HepG2 (cell line): ENCODE data around the gene KIF6. TPM values are rescaled to one million over a fixed set of nuclear protein-coding genes. Genes with fewer than 3 reads are reported as not detected.

ENCODE experiments used
- ATAC-seq: fragments of 200-7000 bp; cut with Tn5 transposase; 3 replicates; pipeline ENCODE4 v1.9.1; 2020; ENCODE audit warnings: mild to moderate bottlenecking, moderate library complexity
- BruUV-seq: library from RNA; stranded (reverse); fragments of 400-500 nt; replicated peaks from 2 replicates; lab custom pipeline; 2021; lab: Mats Ljungman, UMichigan
- CTCF ChIA-PET: fragments of 300-600 bp; formaldehyde crosslinking; extraction: SDS; loops from one replicate; lab custom pipeline; 2021; ENCODE audit warnings: low total read pairs, inconsistent platforms, low intra/inter-chr PET ratio; lab: Yijun Ruan, JAX
- POLR2A ChIA-PET: fragments of 350-600 bp; sonication (Branson Sonifier 250); formaldehyde crosslinking; loops from one replicate; lab custom pipeline; 2020; ENCODE audit warnings: antibody characterized with exemption, inconsistent platforms; lab: Yijun Ruan, JAX
- DNase-seq: peaks from one replicate; pipeline ENCODE4 v3.0.0-alpha.2; 2015; ENCODE audit warnings: low spot score
- FAIRE-seq: peaks from 3 replicates; lab custom pipeline; 2011; peaks lifted over from hg19 to GRCh38; lab: Jason Lieb, UNC
- H2AFZ ChIP-seq: one replicate; pipeline ENCODE4 v1.6.1; 2011; ENCODE audit warnings: low read length, inconsistent platforms
- H3K27ac ChIP-seq: fragments of 300-600 bp; 3 replicates; pipeline ENCODE4 v1.8.0; 2011; ENCODE audit warnings: mixed run types, mild to moderate bottlenecking, mixed read lengths, low read length, inconsistent platforms; ENCODE audit not compliant: insufficient read depth; ENCODE audit errors: extremely low read length
- H3K27me3 ChIP-seq, 2 experiments: fragments of 200-600 bp in 1 of 2; 2 replicates in 1 of 2; 3 replicates in 1 of 2; pipeline versions ENCODE4 v1.6.0 to v1.8.0; 2011; ENCODE audit warnings: low read length in 2 of 2, mild to moderate bottlenecking in 2 of 2, moderate library complexity in 2 of 2, inconsistent platforms in 1 of 2; ENCODE audit not compliant: insufficient read depth in 2 of 2, control insufficient read depth in 1 of 2
- H3K36me3 ChIP-seq, 2 experiments: fragments of 200-600 bp in 1 of 2; replicated peaks in 1 of 2; 2 replicates in 1 of 2; 3 replicates in 1 of 2; pipeline versions ENCODE4 v1.5.1 to v1.8.0; 2011; ENCODE audit warnings: low read length in 2 of 2, inconsistent platforms in 1 of 2; ENCODE audit not compliant: insufficient read depth in 2 of 2, control insufficient read depth in 1 of 2
- H3K4me1 ChIP-seq: 2 replicates; pipeline ENCODE4 v1.5.1; 2012; ENCODE audit warnings: low read length, inconsistent platforms; ENCODE audit not compliant: insufficient read depth
- H3K4me2 ChIP-seq: 2 replicates; pipeline ENCODE4 v1.6.0; 2011; ENCODE audit warnings: low read depth, low read length, inconsistent platforms
- H3K4me3 ChIP-seq, 3 experiments: fragments of 200-600 bp in 1 of 3; sonication (generic), shearing (Covaris generic) in 1 of 3; replicated peaks in 1 of 3; 2 replicates each; pipeline ENCODE4 v1.5.1; 2011 to 2016; ENCODE audit warnings: low read length in 3 of 3, inconsistent platforms in 2 of 3, low read depth in 2 of 3, mild to moderate bottlenecking in 2 of 3, control low read depth in 1 of 3, mixed read lengths in 1 of 3; ENCODE audit not compliant: insufficient read depth in 1 of 3
- H3K79me2 ChIP-seq: one replicate; pipeline ENCODE4 v1.6.1; 2011; ENCODE audit warnings: low read length, inconsistent platforms; ENCODE audit not compliant: insufficient read depth
- H3K9ac ChIP-seq: 2 replicates; pipeline ENCODE4 v1.6.0; 2011; ENCODE audit warnings: mild to moderate bottlenecking, low read depth, low read length, inconsistent platforms; ENCODE audit not compliant: insufficient read depth
- H3K9me3 ChIP-seq: 2 replicates; pipeline ENCODE4 v1.5.1; 2012; ENCODE audit warnings: mild to moderate bottlenecking, low read length
- H4K20me1 ChIP-seq: 2 replicates; pipeline ENCODE4 v1.6.0; 2011; ENCODE audit warnings: inconsistent platforms, mild to moderate bottlenecking, low read length, moderate library complexity; ENCODE audit not compliant: insufficient read depth
- CBX1 ChIP-seq: IDR thresholded peaks from one replicate; pipeline ENCODE4 v1.6.1; 2016; ENCODE audit warnings: antibody characterized with exemption, low read depth
- FOSL2 ChIP-seq: sonication (generic); formaldehyde crosslinking; IDR thresholded peaks from 2 replicates; pipeline ENCODE4 v1.4.0; 2020; ENCODE audit warnings: missing genetic modification reagents
- FOXK1 ChIP-seq: sonication (generic); formaldehyde crosslinking; IDR thresholded peaks from 2 replicates; pipeline ENCODE4 v1.4.0; 2020; ENCODE audit warnings: low read depth, missing genetic modification reagents, borderline replicate concordance
- IRF9 ChIP-seq: sonication (generic); formaldehyde crosslinking; IDR thresholded peaks from 2 replicates; pipeline ENCODE4 v1.8.0; 2022; ENCODE audit warnings: missing genetic modification reagents, mild to moderate bottlenecking, borderline replicate concordance
- NCOA5 ChIP-seq: sonication (generic); formaldehyde crosslinking; IDR thresholded peaks from 2 replicates; pipeline ENCODE4 v1.4.0; 2020; ENCODE audit warnings: missing genetic modification reagents
- ZBTB40 ChIP-seq, 2 experiments: fragments of 450-650 bp in 1 of 2; sonication (generic) in 1 of 2; formaldehyde crosslinking in 1 of 2; IDR thresholded peaks; 2 replicates each; pipeline versions ENCODE4 v1.6.1 to v1.8.0; 2016 to 2022; ENCODE audit warnings: antibody characterized with exemption in 1 of 2, mild to moderate bottlenecking in 1 of 2, missing genetic modification reagents in 1 of 2
- ZBTB7A ChIP-seq: sonication (generic); formaldehyde crosslinking; IDR thresholded peaks from 2 replicates; pipeline ENCODE4 v1.8.0; 2022; ENCODE audit warnings: mild to moderate bottlenecking, missing genetic modification reagents
- ZNF124 ChIP-seq: sonication (generic); formaldehyde crosslinking; IDR thresholded peaks from 2 replicates; pipeline ENCODE4 v1.4.0; 2020; ENCODE audit warnings: missing genetic modification reagents
- ZNF569 ChIP-seq: sonication (generic); formaldehyde crosslinking; IDR thresholded peaks from 2 replicates; pipeline ENCODE4 v1.5.0; 2020; ENCODE audit warnings: mild to moderate bottlenecking, missing genetic modification reagents, moderate library complexity, borderline replicate concordance
- ZNF720 ChIP-seq: sonication (generic); formaldehyde crosslinking; IDR thresholded peaks from 2 replicates; pipeline ENCODE4 v1.4.0; 2020; ENCODE audit warnings: missing genetic modification reagents
- ZSCAN29 ChIP-seq: sonication (generic); formaldehyde crosslinking; conservative IDR thresholded peaks from 2 replicates; pipeline ENCODE4 v1.4.0; 2020; ENCODE audit warnings: mild to moderate bottlenecking, missing genetic modification reagents
- ZXDC ChIP-seq: sonication (generic); formaldehyde crosslinking; IDR thresholded peaks from 2 replicates; pipeline ENCODE4 v1.5.0; 2020; ENCODE audit warnings: mild to moderate bottlenecking, missing genetic modification reagents
- WGBS: methylation state at CpG from one replicate; pipeline ENCODE4 v1.1.6; 2017; ENCODE audit warnings: low lambda C conversion rate; 5-methylcytosine and 5-hydroxymethylcytosine counted together
- in situ Hi-C: cut with HindIII; loops from 2 replicates; pipeline ENCODE4 v1.10.0; 2017; ENCODE audit warnings: low pct_unique_long_range_greater_than_20kb; ENCODE audit not compliant: extremely low pct_ligation_motif_present
- intact Hi-C: fragments of 100-400 bp; cut with micrococcal nuclease; formaldehyde crosslinking; loops from one replicate; pipeline ENCODE4 v1.10.0; 2022; ENCODE audit not compliant: unreplicated experiment
- polyA plus RNA-seq, 8 experiments: library from polyadenylated mRNA; depleted of rRNA in 3 of 8; stranded (reverse) in 7 of 8; unstranded in 1 of 8; fragments of >200 nt; fragmentation: Illumina TruSeq in 4 of 8; extraction: Trizol in 4 of 8; gene quantifications; 2 replicates each; pipeline versions ENCODE4 v1.2.1 to v1.2.3, GENCODE V29; 2011 to 2016; ENCODE audit warnings: low read depth in 4 of 8, missing spikeins in 1 of 8, mixed read lengths in 1 of 8; ENCODE audit not compliant: insufficient read depth in 1 of 8
- total RNA-seq, 5 experiments: library from RNA; depleted of rRNA; stranded (reverse); fragments of >200 nt; fragmentation: Illumina TruSeq; extraction: Trizol; gene quantifications; 2 replicates each; pipeline ENCODE4 v1.2.3, GENCODE V29; 2016; ENCODE audit warnings: low read depth in 1 of 5

Gene KIF6
- total and polyA plus RNA-seq, 2 of the 13 experiments (the other 11 are each of a cell fraction or from before 2014, with no cell fraction given): 0.04 to 0.27 TPM

GRCh38 chr6:39520411-39520810 lies 204.8 kb downstream of the KIF6 start:
- ATAC-seq (no peak), FAIRE-seq (no peak), DNase-seq (no peak)
- no peaks in the 10 kb centered on the region; the same call in 1 of the 2 replicates for H4K20me1 ChIP-seq
- no peaks in the 10 kb centered on the region for H3K36me3 ChIP-seq
- in situ Hi-C loops: no loop called here
- H3K79me2 ChIP-seq: no peaks in the 10 kb centered on the region
- no peak overlapping the region for H3K9ac ChIP-seq
- WGBS: 23% methylated on average over 5 of the region's 5 CpGs
- no peak overlapping the region for H2AFZ ChIP-seq
- H3K27me3 ChIP-seq: no peaks in the 10 kb centered on the region
- ChIA-PET CTCF (no interaction called here), POLR2A (no interaction called here)
- H3K4me3 ChIP-seq: no peak overlapping the region
- no TSS peak for BruUV-seq
- no peak overlapping the region for H3K4me2 ChIP-seq
- no peaks in the 10 kb centered on the region for H3K4me1 ChIP-seq
- TF ChIP-seq NCOA5 (CRISPR knock-in tag): no peak
- TF ChIP-seq ZXDC (CRISPR knock-in tag): no peak
- no peak for TF ChIP-seq ZNF124 (CRISPR knock-in tag)
- no peak for TF ChIP-seq ZNF569 (CRISPR knock-in tag)
- no peak for TF ChIP-seq ZNF720 (CRISPR knock-in tag)
- no peak for TF ChIP-seq IRF9 (CRISPR knock-in tag)
- TF ChIP-seq ZBTB40 (IDR thresholded peaks at IDR 0.05): no peak
- TF ChIP-seq ZBTB40 (CRISPR knock-in tag; IDR thresholded peaks at IDR 0.05): no peak
- no peak for TF ChIP-seq FOSL2 (CRISPR knock-in tag)
- TF ChIP-seq ZBTB7A (CRISPR knock-in tag): no peak
- TF ChIP-seq CBX1: no peak
- TF ChIP-seq ZSCAN29 (CRISPR knock-in tag): no peak
- TF ChIP-seq FOXK1 (CRISPR knock-in tag): no peak
- H3K27ac ChIP-seq: no peak overlapping the region
- intact Hi-C loops: no loop called here
- H3K9me3 ChIP-seq: no peaks in the 10 kb centered on the region
